WI38 (cell line): Measurements from ENCODE around the gene CELSR1.

ENCODE experiments used
- H3K4me3 ChIP-seq: 2 replicates; pipeline ENCODE4 v1.5.1; 2011; ENCODE audit warnings: low read depth, mild to moderate bottlenecking, control low read depth, low read length
- TF ChIP-seq, protein P1 (sequence below): IDR thresholded peaks from 2 replicates; pipeline ENCODE4 v1.5.1; 2012; ENCODE audit warnings: low read depth, mild to moderate bottlenecking, control low read depth, low read length

The CELSR1 gene

DNA sequence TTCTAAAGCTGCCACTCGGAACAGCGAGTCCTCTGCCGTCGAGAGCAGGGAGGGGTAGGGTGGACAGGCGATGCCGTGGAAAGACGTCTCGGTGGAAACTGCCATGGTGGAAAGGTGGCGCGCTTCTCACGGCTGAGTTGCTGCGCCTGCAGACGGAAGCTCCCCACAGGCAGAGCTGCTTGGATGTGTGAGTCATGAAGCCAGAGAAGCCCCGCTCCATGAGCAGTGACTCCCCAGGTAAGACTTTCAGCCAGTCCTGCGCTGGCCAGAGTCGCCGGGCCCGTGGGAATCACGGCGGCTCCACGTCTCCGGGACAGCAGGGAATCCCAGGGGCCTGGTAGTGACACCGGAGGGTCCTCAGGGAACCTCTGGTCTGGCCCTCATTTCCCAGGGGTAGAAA lies 205.9 kb downstream of the CELSR1 start:
- no peak overlapping the region for H3K4me3 ChIP-seq
- TF ChIP-seq, protein P1, sequence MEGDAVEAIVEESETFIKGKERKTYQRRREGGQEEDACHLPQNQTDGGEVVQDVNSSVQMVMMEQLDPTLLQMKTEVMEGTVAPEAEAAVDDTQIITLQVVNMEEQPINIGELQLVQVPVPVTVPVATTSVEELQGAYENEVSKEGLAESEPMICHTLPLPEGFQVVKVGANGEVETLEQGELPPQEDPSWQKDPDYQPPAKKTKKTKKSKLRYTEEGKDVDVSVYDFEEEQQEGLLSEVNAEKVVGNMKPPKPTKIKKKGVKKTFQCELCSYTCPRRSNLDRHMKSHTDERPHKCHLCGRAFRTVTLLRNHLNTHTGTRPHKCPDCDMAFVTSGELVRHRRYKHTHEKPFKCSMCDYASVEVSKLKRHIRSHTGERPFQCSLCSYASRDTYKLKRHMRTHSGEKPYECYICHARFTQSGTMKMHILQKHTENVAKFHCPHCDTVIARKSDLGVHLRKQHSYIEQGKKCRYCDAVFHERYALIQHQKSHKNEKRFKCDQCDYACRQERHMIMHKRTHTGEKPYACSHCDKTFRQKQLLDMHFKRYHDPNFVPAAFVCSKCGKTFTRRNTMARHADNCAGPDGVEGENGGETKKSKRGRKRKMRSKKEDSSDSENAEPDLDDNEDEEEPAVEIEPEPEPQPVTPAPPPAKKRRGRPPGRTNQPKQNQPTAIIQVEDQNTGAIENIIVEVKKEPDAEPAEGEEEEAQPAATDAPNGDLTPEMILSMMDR, result no peak

DNA sequence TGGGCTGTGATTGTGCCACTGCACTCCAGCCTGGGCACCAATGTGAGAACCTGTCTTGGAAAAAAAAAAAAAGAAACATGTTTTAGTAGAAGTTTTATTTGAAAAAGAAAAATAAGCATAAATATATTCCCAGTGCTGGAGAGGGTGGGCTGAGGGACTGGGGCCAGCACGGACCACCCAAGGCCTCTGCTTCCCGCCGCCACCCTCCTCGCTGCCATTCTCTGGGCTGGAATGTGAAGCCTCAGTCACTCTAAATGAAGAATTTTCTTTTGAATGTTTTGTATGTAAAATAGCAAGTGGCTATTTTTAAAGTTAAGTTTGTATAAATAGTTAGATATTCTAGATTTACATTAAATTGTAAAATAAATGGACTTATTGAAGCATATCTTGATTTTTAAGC lies 207.0 kb downstream of the CELSR1 start:
- H3K4me3 ChIP-seq, result no peak overlapping the region
- TF ChIP-seq, protein P1, result no peak

DNA sequence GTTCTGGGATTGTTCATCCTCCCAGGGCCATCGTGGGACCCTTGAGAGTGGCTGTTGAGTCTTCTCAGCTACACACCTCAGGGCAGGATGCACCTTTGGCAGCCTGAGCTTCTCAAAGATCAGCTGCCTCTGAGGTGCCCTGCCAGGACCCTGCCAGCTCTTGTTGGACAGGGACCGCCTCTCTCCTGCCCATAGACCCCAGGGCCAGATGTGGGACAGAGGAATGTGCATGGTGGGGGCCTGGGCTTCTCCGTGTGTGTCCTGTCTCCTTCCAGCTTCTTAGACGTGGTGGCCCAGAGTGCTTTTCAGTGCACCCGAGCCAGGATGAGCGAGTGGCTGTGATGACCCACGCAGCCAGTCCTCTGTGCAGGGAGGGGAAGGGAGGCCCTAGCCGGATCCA lies 207.8 kb downstream of the CELSR1 start:
- TF ChIP-seq, protein P1, result no peak
- no peak overlapping the region for H3K4me3 ChIP-seq

DNA sequence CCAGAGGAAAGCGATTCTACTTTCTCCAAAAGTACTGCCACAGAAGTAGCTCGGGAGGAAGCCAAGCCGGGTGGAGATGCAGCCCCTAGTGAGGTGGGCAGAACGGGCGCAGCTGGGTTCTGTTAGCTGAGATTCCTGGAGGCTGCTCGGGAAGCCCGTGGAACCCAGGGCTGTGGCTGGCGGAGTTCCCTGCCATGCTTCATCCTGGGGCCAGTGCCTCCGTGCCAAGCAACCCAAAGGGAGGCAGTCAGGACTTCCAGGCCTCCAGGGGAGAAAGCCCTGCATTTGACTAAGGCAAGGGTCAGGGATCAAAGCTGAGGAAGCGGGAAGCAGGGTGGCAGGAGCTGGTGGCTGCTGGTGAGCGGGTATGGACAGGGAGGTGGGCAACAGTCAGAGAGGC lies 208.6 kb downstream of the CELSR1 start:
- TF ChIP-seq, protein P1, result no peak
- H3K4me3 ChIP-seq, result no peak overlapping the region

DNA sequence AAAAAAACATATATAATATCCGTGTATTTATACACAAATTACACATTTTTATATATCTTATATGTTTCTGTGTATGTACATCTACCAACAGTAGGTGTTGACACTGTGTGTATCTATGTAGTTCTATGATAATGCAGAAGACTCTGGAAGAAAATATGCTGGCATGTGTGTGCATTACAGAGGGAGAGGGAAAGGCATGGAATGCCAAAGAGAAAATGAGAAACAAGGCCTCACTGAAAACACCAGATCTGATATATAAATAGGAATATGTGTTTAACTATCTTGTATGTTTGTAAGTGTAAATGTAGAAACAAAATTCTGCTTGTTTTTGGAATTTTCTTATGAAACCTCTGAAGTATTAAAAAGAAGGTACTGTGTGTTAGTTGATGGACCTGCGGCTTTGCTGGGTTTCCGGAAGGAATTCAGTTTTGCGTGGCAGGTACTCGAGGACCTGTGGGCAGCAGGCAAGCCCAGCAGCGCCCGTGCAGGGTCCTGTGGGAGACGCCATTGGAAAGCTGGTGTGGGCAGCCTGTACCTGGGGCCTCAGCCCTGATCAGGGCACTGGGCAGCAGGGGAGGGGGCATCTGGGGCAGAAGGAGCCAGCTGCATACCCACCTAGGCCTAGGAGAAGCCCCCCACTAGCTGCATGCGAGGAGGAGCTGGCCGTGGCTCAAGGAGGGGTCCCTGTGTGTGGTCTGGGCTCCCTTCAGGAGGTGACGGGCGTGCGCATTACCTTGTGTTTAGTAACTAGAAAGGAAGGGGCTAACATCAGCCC lies 209.5 kb downstream of the CELSR1 start:
- H3K4me3 ChIP-seq, result no peak overlapping the region
- TF ChIP-seq, protein P1, result no peak

DNA sequence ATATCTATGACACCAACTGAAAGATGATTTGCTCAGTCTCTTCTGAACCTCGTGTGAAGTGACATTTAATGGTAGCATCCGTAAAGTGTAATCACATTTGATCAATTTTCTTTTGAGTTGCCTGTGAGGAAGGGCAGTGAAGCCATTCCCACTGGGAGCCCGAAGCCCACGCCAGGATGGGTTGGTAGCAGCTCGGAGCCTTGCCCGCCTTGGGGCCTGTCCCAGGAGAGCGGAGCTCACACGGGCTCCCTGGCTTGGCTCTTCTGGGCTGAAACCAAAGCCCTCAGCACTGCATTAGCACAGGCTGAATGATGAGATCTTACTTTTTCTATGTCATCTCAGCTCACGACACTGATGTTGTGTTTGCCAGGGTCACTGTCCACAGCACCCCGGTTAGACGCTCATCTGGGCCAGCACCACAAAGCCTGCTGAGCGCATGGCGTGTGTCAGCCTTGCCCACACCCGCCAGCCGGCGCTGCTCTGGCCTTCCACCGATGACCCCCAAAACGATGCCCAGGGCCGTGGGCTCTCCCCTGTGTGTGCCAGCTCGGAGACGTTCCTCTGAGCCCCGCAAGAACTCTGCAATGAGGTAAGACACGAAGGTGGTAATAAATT lies 211.2 kb downstream of the CELSR1 start:
- TF ChIP-seq, protein P1, result no peak
- H3K4me3 ChIP-seq, result no peak overlapping the region

DNA sequence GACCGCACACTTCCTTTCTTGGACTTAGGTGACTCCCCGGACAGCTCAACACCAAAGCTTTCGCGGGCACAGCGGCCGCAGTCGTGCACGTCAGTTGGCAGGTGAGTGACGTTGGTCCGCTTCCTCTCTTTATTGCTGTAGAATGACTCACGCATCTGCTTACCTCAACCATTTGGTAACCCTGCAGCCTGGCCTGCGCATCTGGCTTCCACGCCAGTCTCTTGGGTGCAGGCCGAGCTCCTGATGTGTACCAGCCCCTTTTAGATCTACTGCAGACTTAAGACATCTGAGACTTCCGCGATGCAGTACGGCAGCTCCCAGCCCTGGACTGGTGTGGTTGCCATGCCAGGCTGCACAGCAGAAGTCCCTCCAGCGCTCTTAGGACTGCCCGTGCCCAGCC lies 214.3 kb downstream of the CELSR1 start:
- no peak overlapping the region for H3K4me3 ChIP-seq
- TF ChIP-seq, protein P1, result no peak
